Astrocyte of the spinal cord (primary cell): Measurements from ENCODE around the gene SREBF2.

Experiments
- DNase-seq: peaks from one replicate; pipeline ENCODE4 v3.0.0; 2011; ENCODE audit warnings: low read depth, low spot score
- H3K4me3 ChIP-seq: 2 replicates; pipeline ENCODE4 v1.5.1; 2011; ENCODE audit warnings: low read depth, mild to moderate bottlenecking, low read length, moderate library complexity
- in situ Hi-C: cut with HindIII; loops from 2 replicates; pipeline ENCODE4 v1.10.0; 2017; ENCODE audit warnings: low sequenced_read_pairs
- TF ChIP-seq, protein P1 (sequence below): IDR thresholded peaks from 2 replicates; pipeline ENCODE4 v1.5.1; 2012; ENCODE audit warnings: low read depth, mild to moderate bottlenecking, low read length, inconsistent platforms

Gene SREBF2

DNA sequence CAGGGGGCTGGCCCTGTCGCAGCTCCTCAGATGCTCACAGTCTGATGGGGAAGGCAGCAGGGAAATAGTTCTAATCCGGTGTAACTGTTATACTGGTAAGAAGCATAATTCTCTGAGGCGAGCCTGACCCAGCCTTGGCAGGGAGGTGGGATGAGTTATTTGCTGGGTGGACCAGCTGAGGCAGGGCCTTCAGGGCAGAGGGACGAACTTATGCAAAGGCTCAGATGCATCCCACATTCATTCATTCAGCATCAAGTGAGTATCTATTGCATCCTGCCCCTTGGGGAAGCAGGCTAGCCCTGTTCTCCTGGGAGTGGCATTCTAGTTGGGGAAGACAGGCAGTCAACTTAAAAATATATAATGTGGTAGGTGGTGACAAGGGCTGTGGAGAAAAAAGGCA lies 13.6 kb upstream of the SREBF2 start:
- no peak for DNase-seq
- TF ChIP-seq, protein P1, sequence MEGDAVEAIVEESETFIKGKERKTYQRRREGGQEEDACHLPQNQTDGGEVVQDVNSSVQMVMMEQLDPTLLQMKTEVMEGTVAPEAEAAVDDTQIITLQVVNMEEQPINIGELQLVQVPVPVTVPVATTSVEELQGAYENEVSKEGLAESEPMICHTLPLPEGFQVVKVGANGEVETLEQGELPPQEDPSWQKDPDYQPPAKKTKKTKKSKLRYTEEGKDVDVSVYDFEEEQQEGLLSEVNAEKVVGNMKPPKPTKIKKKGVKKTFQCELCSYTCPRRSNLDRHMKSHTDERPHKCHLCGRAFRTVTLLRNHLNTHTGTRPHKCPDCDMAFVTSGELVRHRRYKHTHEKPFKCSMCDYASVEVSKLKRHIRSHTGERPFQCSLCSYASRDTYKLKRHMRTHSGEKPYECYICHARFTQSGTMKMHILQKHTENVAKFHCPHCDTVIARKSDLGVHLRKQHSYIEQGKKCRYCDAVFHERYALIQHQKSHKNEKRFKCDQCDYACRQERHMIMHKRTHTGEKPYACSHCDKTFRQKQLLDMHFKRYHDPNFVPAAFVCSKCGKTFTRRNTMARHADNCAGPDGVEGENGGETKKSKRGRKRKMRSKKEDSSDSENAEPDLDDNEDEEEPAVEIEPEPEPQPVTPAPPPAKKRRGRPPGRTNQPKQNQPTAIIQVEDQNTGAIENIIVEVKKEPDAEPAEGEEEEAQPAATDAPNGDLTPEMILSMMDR, result no peak
- in situ Hi-C loops, result no loop called here
- H3K4me3 ChIP-seq, result no peak overlapping the region

DNA sequence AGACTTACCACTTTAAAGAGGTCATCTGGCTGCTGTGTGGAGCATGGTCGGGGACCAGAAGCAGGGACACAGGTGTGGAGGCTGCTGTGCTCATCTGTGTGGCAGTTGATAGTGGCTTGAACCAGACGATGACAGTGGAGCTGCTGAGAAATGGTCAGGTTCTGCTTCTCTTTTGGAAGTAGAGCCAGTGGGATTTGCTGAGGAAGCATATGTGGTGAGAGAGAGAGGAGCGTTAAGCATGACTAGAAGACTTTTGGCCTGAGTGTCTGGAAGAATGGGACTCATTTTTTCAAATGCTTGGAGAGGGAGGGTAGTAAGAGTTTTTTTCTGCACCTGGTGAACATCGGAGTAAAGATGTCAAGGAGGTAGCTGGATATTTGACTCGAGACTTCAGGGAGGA lies 12.5 kb upstream of the SREBF2 start:
- no peak for DNase-seq
- in situ Hi-C loops, result no loop called here
- H3K4me3 ChIP-seq, result no peak overlapping the region
- TF ChIP-seq, protein P1, result no peak

DNA sequence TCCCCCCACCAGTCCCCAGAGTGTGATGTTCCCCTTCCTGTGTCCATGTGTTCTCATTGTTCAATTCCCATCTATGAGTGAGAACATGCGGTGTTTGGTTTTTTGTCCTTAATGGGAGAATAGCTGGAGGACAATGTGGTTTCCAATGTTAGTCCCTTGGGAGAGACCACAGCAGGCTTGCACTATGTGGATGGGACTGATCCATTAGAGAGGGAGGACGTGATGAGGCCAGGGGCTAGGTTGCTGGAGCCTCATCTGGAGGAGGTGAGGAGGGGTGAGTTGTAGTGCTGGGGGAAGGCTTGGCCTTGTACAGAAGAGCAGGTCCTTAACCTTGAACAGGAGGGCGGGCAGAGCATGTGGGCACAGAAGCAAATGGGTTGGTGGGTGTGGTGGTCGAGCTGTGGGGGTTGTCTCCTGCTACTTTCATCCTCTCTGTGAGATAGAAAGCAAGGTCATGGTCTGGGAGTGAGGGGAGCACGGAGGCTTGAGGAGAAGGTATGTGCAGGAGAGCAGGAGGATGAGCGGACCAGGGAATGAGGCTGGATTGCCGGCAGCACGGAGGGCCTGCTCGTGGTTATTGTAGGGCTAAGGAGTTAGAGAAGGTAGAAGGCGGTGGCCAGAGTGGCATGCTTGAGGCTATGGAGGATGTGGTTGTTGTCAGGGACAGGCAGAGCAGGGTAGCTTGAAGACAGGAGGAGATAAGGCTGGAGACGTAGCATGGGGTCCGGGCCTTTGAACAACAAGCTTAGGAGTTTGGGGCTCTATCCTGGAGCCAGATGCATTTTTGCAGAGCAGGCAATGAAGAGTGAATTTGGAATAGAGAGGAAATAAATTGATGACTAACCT lies 11.2 kb upstream of the SREBF2 start:
- no peak overlapping the region for H3K4me3 ChIP-seq
- DNase-seq, result no peak
- in situ Hi-C loops, result no loop called here
- TF ChIP-seq, protein P1, result no peak

DNA sequence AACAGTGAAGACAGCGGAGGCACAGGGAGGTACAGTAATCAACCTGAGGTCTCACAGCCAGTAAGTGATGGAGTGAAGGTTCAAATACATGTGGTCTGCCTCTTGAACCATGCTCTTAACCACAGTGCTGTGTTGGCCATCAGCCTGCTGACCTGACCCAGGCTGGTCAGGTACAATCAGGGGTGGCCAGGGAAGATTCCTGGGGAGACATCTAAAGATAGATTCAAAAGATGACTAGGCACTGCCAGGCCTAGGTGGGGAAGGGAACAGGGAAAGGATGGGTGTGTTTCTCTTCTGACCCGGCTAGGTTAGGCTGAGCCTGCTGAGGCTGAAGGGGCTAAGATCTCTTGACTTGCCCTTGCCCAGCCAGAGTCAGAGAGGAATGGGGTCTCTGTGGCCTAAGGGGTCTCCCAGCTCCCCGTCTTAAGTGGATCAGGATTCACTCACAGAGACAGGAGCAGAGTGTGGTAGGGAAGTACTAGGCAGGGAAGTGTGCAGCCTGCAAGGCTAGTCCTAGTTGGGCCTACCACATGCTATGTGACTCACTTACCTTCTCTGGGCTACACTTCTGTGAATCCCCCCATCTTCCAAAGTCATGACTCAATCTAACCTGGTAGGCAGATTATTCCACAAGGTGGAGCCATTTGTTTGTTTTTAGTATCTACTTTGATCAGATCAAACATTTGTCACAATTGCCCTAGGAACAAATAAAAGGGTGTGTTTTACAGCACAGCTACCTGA lies 10.4 kb upstream of the SREBF2 start:
- H3K4me3 ChIP-seq, result no peak overlapping the region
- TF ChIP-seq, protein P1, result peak; percentile 42
- in situ Hi-C loops, result no loop called here
- DNase-seq, result peak; percentile 69

DNA sequence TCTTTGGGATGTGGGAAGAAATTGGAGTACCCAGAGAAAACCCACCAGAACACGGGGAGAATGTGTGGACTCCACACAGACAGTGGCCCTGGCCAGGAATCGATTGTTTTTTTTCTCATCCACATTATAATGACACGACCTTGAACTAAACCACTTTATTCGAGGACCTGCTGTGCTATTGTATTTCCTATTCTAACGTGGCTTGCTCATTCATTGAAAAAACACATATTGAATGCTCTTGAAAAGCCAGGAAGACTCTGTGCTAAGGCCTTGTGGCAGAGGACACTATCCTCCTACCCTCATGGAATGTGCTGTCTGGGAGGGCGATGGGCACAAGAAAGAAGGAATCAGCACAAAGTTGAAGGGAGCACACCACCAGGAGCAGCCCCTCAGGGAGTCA lies 9.1 kb upstream of the SREBF2 start:
- no peak overlapping the region for H3K4me3 ChIP-seq
- TF ChIP-seq, protein P1, result no peak
- no peak for DNase-seq
- in situ Hi-C loops, result no loop called here

DNA sequence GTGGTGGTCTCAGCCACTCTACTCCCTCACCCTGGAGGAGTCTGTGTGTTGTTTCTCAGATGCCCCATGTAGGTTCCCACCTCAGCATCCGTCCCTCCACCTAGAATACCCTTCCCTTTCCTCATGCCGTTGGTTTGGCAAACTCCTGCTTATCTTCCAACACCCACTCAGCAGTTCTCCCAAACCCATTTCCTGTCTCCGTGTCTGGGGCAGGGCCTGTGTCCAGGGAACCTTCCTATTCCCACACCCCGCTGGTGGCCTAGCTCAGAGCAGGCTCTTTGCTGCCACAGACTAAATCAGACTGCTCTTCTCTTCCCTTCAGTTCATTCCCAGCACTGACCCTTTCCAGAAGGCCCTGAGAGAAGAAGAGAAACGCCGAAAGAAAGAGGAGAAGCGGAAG lies 7.5 kb upstream of the SREBF2 start:
- DNase-seq, result no peak
- in situ Hi-C loops, result no loop called here
- H3K4me3 ChIP-seq, result no peak overlapping the region
- TF ChIP-seq, protein P1, result no peak
